H1 (cell line): ENCODE results near the gene CTNNBL1. TPM values are rescaled to one million over a fixed set of nuclear protein-coding genes. Genes with fewer than 3 reads are reported as not detected.
"Not testable (repeated sequence)": the region's sequence is repeated elsewhere in the genome, so short reads cannot be mapped to it uniquely, and the experiment has no call there.

Source experiments
- CTCF ChIA-PET: fragments of 300-600 bp; sonication (Branson Sonifier 250); formaldehyde crosslinking; loops from one replicate; lab custom pipeline; 2021; ENCODE audit not compliant: partially characterized antibody; lab: Charles Lee
- POLR2A ChIA-PET: fragments of 300-600 bp; sonication (Branson Sonifier 250); formaldehyde crosslinking; loops from one replicate; lab custom pipeline; 2021; ENCODE audit warnings: inconsistent platforms; ENCODE audit not compliant: partially characterized antibody; lab: Charles Lee
- DNase-seq, 2 experiments: peaks; one replicate each; pipeline versions ENCODE4 v3.0.0 to v3.0.0-alpha.2; 2010 to 2022; ENCODE audit warnings: low spot score in 2 of 2, low read depth in 1 of 2, mixed read lengths in 1 of 2
- FAIRE-seq: peaks from 2 replicates; lab custom pipeline; 2011; peaks lifted over from hg19 to GRCh38; lab: Jason Lieb, UNC
- H2AFZ ChIP-seq: 2 replicates; pipeline ENCODE4 v1.8.1; 2012; ENCODE audit warnings: low read length, inconsistent platforms
- H2AK5ac ChIP-seq: 2 replicates; pipeline ENCODE4 v1.6.1; 2013; ENCODE audit warnings: low read depth, low read length
- H2BK120ac ChIP-seq: replicated peaks from 2 replicates; pipeline ENCODE3; 2013; ENCODE audit warnings: low read depth, low read length, inconsistent platforms
- H2BK12ac ChIP-seq: 2 replicates; pipeline ENCODE4 v1.6.1; 2013; ENCODE audit warnings: low read depth, low read length
- H2BK15ac ChIP-seq: 2 replicates; pipeline ENCODE4 v1.6.1; 2013; ENCODE audit warnings: low read length
- H2BK20ac ChIP-seq: 2 replicates; pipeline ENCODE4 v1.6.1; 2013; ENCODE audit warnings: low read length
- H2BK5ac ChIP-seq: 2 replicates; pipeline ENCODE4 v1.6.1; 2013; ENCODE audit warnings: low read depth, low read length
- H3K14ac ChIP-seq: 2 replicates; pipeline ENCODE4 v1.6.1; 2013; ENCODE audit warnings: inconsistent platforms; ENCODE audit not compliant: insufficient read length
- H3K18ac ChIP-seq: 2 replicates; pipeline ENCODE4 v1.6.1; 2013; ENCODE audit warnings: low read length; ENCODE audit errors: extremely low read depth
- H3K23ac ChIP-seq: 2 replicates; pipeline ENCODE4 v1.6.1; 2013; ENCODE audit warnings: inconsistent platforms; ENCODE audit not compliant: insufficient read length
- H3K23me2 ChIP-seq: 2 replicates; pipeline ENCODE4 v1.6.1; 2013; ENCODE audit warnings: low read depth, low read length
- H3K27ac ChIP-seq: 2 replicates; pipeline ENCODE4 v1.6.1; 2011; ENCODE audit warnings: low read depth, low read length, inconsistent platforms
- H3K27me3 ChIP-seq, 4 experiments: replicated peaks in 1 of 4; 1 replicate in 1 of 4; 2 replicates in 3 of 4; pipeline versions ENCODE4 v1.6.1 to v1.8.1; 2011 to 2013; ENCODE audit warnings: low read length in 3 of 4, mild to moderate bottlenecking in 3 of 4, inconsistent platforms in 2 of 4, mixed read lengths in 2 of 4, moderate library complexity in 1 of 4; ENCODE audit not compliant: control insufficient read depth in 3 of 4, insufficient read depth in 3 of 4; ENCODE audit errors: extremely low read depth in 1 of 4
- H3K36me3 ChIP-seq, 4 experiments: 2 replicates each; pipeline versions ENCODE4 v1.6.1 to v1.8.1; 2011 to 2013; ENCODE audit warnings: mild to moderate bottlenecking in 4 of 4, low read length in 3 of 4, moderate library complexity in 2 of 4, control low read depth in 1 of 4, inconsistent platforms in 1 of 4; ENCODE audit not compliant: insufficient read depth in 4 of 4, control insufficient read depth in 2 of 4
- H3K4ac ChIP-seq: replicated peaks from 2 replicates; pipeline ENCODE3; 2013; ENCODE audit warnings: low read length, low read depth, mixed read lengths, inconsistent platforms; ENCODE audit not compliant: insufficient read length
- H3K4me1 ChIP-seq, 4 experiments: replicated peaks in 1 of 4; 1 replicate in 1 of 4; 2 replicates in 3 of 4; pipeline versions ENCODE4 v1.6.1 to v1.8.1; 2011 to 2013; ENCODE audit warnings: low read length in 3 of 4, inconsistent platforms in 2 of 4, mixed read lengths in 1 of 4; ENCODE audit not compliant: insufficient read depth in 4 of 4, control insufficient read depth in 3 of 4
- H3K4me2 ChIP-seq, 2 experiments: 2 replicates each; pipeline versions ENCODE4 v1.6.1 to v1.8.1; 2011 to 2013; ENCODE audit warnings: low read depth in 2 of 2, low read length in 2 of 2, control low read depth in 1 of 2, inconsistent platforms in 1 of 2, mild to moderate bottlenecking in 1 of 2; ENCODE audit not compliant: insufficient read depth in 1 of 2
- H3K4me3 ChIP-seq, 4 experiments: fragments of 200-600, 300-600 bp in 1 of 4; sonication (generic), shearing (Covaris generic), sonication (Bioruptor Twin) in 1 of 4; 2 replicates each; pipeline versions ENCODE4 v1.5.1 to v1.8.1; 2011 to 2016; ENCODE audit warnings: low read length in 4 of 4, low read depth in 3 of 4, control low read depth in 2 of 4, inconsistent platforms in 2 of 4, mild to moderate bottlenecking in 2 of 4, mixed read lengths in 1 of 4, moderate library complexity in 1 of 4; ENCODE audit not compliant: insufficient read depth in 2 of 4; ENCODE audit errors: extremely low read depth in 1 of 4
- H3K56ac ChIP-seq: replicated peaks from 2 replicates; pipeline ENCODE3; 2013; ENCODE audit warnings: low read depth, mild to moderate bottlenecking, mixed read lengths, low read length, inconsistent platforms; ENCODE audit not compliant: insufficient read length
- H3K79me1 ChIP-seq: 2 replicates; pipeline ENCODE4 v1.6.1; 2013; ENCODE audit warnings: low read depth, low read length, control low read depth
- H3K79me2 ChIP-seq, 2 experiments: 2 replicates each; pipeline versions ENCODE4 v1.6.1 to v1.8.1; 2012 to 2013; ENCODE audit warnings: low read length in 2 of 2, mild to moderate bottlenecking in 2 of 2, inconsistent platforms in 1 of 2; ENCODE audit not compliant: insufficient read depth in 2 of 2, control insufficient read depth in 1 of 2
- H3K9ac ChIP-seq, 4 experiments: replicated peaks in 1 of 4; 1 replicate in 1 of 4; 2 replicates in 3 of 4; pipeline versions ENCODE4 v1.6.1 to v1.8.1; 2011 to 2013; ENCODE audit warnings: low read depth in 3 of 4, low read length in 3 of 4, control low read depth in 2 of 4, mild to moderate bottlenecking in 2 of 4, moderate library complexity in 2 of 4, inconsistent platforms in 1 of 4; ENCODE audit errors: extremely low read depth in 1 of 4
- H3K9me3 ChIP-seq, 2 experiments: 2 replicates each; pipeline versions ENCODE4 v1.6.1 to v1.8.1; 2012 to 2013; ENCODE audit warnings: mild to moderate bottlenecking in 2 of 2, moderate library complexity in 2 of 2, control low read depth in 1 of 2, inconsistent platforms in 1 of 2, low read depth in 1 of 2, low read length in 1 of 2, mixed read lengths in 1 of 2; ENCODE audit not compliant: insufficient read depth in 2 of 2
- H4K20me1 ChIP-seq, 2 experiments: replicated peaks in 1 of 2; 2 replicates each; pipeline versions ENCODE3 to v1.8.1; 2011 to 2013; ENCODE audit warnings: inconsistent platforms in 2 of 2, low read length in 2 of 2, mild to moderate bottlenecking in 1 of 2; ENCODE audit not compliant: insufficient read depth in 2 of 2, control insufficient read depth in 1 of 2
- H4K5ac ChIP-seq: 2 replicates; pipeline ENCODE4 v1.6.1; 2013; ENCODE audit warnings: low read length, low read depth, mixed read lengths, inconsistent platforms; ENCODE audit not compliant: insufficient read length
- H4K8ac ChIP-seq: 2 replicates; pipeline ENCODE4 v1.8.0; 2013; ENCODE audit warnings: mild to moderate bottlenecking, moderate library complexity, low read length, inconsistent platforms; ENCODE audit not compliant: insufficient read depth; ENCODE audit errors: extremely low read depth
- H4K91ac ChIP-seq: replicated peaks from 2 replicates; pipeline ENCODE3; 2013; ENCODE audit warnings: low read length, mixed read lengths, inconsistent platforms; ENCODE audit not compliant: insufficient read length
- WGBS, 2 experiments: shearing (Covaris generic) in 1 of 2; methylation state at CpG; one replicate each; pipeline versions ENCODE4 v1.1.6 to v1.1.7; 2013 to 2015; ENCODE audit warnings: low lambda C conversion rate in 2 of 2, mixed read lengths in 2 of 2, inconsistent platforms in 1 of 2, low coverage in 1 of 2, missing lambda C conversion rate in 1 of 2; ENCODE audit not compliant: insufficient replicate concordance in 2 of 2, insufficient coverage in 1 of 2, insufficient read length in 1 of 2; ENCODE audit errors: extremely low coverage in 1 of 2, missing lambda C conversion rate in 1 of 2; 5-methylcytosine and 5-hydroxymethylcytosine counted together
- polyA plus RNA-seq, 7 experiments: library from polyadenylated mRNA; depleted of rRNA in 3 of 7; stranded (reverse) in 5 of 7; unstranded in 2 of 7; fragments of >200 nt in 5 of 7; fragments of 200-250 nt in 2 of 7; gene quantifications; 1 replicate in 5 of 7; 2 replicates in 1 of 7; 4 replicates in 1 of 7; pipeline versions ENCODE4 v1.2.1 to v1.2.3, GENCODE V29; 2011 to 2013; ENCODE audit warnings: missing spikeins in 2 of 7, mixed read lengths in 2 of 7
- total RNA-seq: library from RNA; stranded (reverse); fragmentation: NEBNext Ultra II Directional; extraction: Animal tissue kit (Norgen Biotek cat#: 25700); gene quantifications from 2 replicates; pipeline ENCODE4 v1.2.1, GENCODE V29; 2021

Gene CTNNBL1
- total and polyA plus RNA-seq, 2 of the 8 experiments (the other 6 are each of a cell fraction or from before 2014, with no cell fraction given) = 19.6 to 81.6 TPM

GRCh38 chr20:37664595-37664994 is 29.2 kb upstream of the CTNNBL1 start:
- H4K5ac ChIP-seq, H3K27me3 ChIP-seq, H3K56ac ChIP-seq, H3K23ac ChIP-seq, H2BK12ac ChIP-seq, H2BK5ac ChIP-seq, H3K4me3 ChIP-seq, H2BK15ac ChIP-seq, H3K4me2 ChIP-seq, H3K4ac ChIP-seq, H3K9ac ChIP-seq, FAIRE-seq, H2BK120ac ChIP-seq, H2BK20ac ChIP-seq, H4K8ac ChIP-seq, H3K9me3 ChIP-seq, H3K79me2 ChIP-seq, H2AFZ ChIP-seq, H3K18ac ChIP-seq, H3K36me3 ChIP-seq, H4K20me1 ChIP-seq, H2AK5ac ChIP-seq, H3K14ac ChIP-seq, H4K91ac ChIP-seq, H3K79me1 ChIP-seq, DNase-seq, POLR2A ChIA-PET, H3K23me2 ChIP-seq, H3K27ac ChIP-seq, H3K4me1 ChIP-seq: not testable (repeated sequence)
- 92% methylated on average over 4 of the region's 4 CpGs; no CpG with 5 or more reads in 1 of the 2 experiments for whole genome bisulfite sequencing, 2 experiments
- CTCF ChIA-PET = interaction anchor here (0.6 kb wide), 1 partner anchor 94 kb away, joined by 3 read pairs; no protein-coding TSS in a partner anchor
